SK-N-SH (cell line): Measurements from ENCODE around the gene PRICKLE2. TPM values are rescaled to one million over a fixed set of nuclear protein-coding genes. Genes with fewer than 3 reads are reported as not detected.
A peak's percentile ranks its signal among the peaks of the same experiment; 100 is the strongest.

ENCODE experiments used
- CTCF ChIA-PET: fragments of 300-600, 350-600 bp; formaldehyde crosslinking; extraction: SDS; loops from one replicate; lab custom pipeline; 2021; lab: Yijun Ruan, JAX
- POLR2A ChIA-PET: fragments of 350-600 bp; sonication (Branson Sonifier 250); formaldehyde crosslinking; extraction: SDS; loops from one replicate; lab custom pipeline; 2020; ENCODE audit warnings: antibody characterized with exemption, inconsistent platforms; lab: Yijun Ruan, JAX
- DNase-seq: peaks from one replicate; pipeline ENCODE4 v3.0.0; 2012
- H2AFZ ChIP-seq: fragments of 200-600 bp; sonication (generic); 2 replicates; pipeline ENCODE4 v1.8.1; 2016; ENCODE audit warnings: antibody characterized with exemption, mild to moderate bottlenecking, low read depth
- H3F3A ChIP-seq: fragments of 200-600 bp; sonication (generic); replicated peaks from 2 replicates; pipeline ENCODE3; 2016; ENCODE audit warnings: antibody characterized with exemption, mild to moderate bottlenecking; ENCODE audit not compliant: insufficient read depth
- H3K27ac ChIP-seq, 2 experiments: fragments of 200-500 bp in 1 of 2; fragments of 200-600 bp in 1 of 2; sonication (Bioruptor generic) in 1 of 2; sonication (generic), shearing (Covaris generic) in 1 of 2; 2 replicates each; pipeline versions ENCODE4 v1.5.1 to v1.6.1; 2014 to 2016; ENCODE audit warnings: low read depth in 2 of 2, inconsistent platforms in 1 of 2, low read length in 1 of 2, mild to moderate bottlenecking in 1 of 2, mixed read lengths in 1 of 2
- H3K27me3 ChIP-seq: fragments of 200-600 bp; sonication (generic), shearing (Covaris generic); 2 replicates; pipeline ENCODE4 v1.6.1; 2016; ENCODE audit warnings: mixed run types; ENCODE audit not compliant: insufficient read depth
- H3K36me3 ChIP-seq, 2 experiments: fragments of 200-500 bp in 1 of 2; fragments of 200-600 bp in 1 of 2; sonication (Bioruptor generic) in 1 of 2; sonication (generic) in 1 of 2; replicated peaks in 1 of 2; 2 replicates each; pipeline versions ENCODE3 to v1.5.1; 2014 to 2016; ENCODE audit warnings: low read length in 1 of 2, mild to moderate bottlenecking in 1 of 2; ENCODE audit not compliant: insufficient read depth in 2 of 2, control insufficient read depth in 1 of 2
- H3K4me1 ChIP-seq, 2 experiments: fragments of 200-500 bp in 1 of 2; fragments of 200-600 bp in 1 of 2; sonication (Bioruptor generic) in 1 of 2; sonication (generic), shearing (Covaris generic) in 1 of 2; 2 replicates each; pipeline versions ENCODE4 v1.5.1 to v1.6.1; 2014 to 2016; ENCODE audit warnings: low read depth in 1 of 2, low read length in 1 of 2, mixed run types in 1 of 2; ENCODE audit not compliant: insufficient read depth in 2 of 2, control insufficient read depth in 1 of 2
- H3K4me2 ChIP-seq: fragments of 200-600 bp; sonication (generic), shearing (Covaris generic); 2 replicates; pipeline ENCODE4 v1.6.1; 2017; ENCODE audit warnings: mixed run types
- H3K4me3 ChIP-seq, 2 experiments: fragments of 200-500 bp in 1 of 2; fragments of 200-600 bp in 1 of 2; sonication (Bioruptor generic) in 1 of 2; sonication (generic), shearing (Covaris generic) in 1 of 2; 2 replicates each; pipeline versions ENCODE4 v1.5.1 to v1.8.1; 2014 to 2016; ENCODE audit warnings: low read depth in 2 of 2, inconsistent platforms in 1 of 2, low read length in 1 of 2, mild to moderate bottlenecking in 1 of 2, mixed read lengths in 1 of 2, moderate library complexity in 1 of 2
- H3K79me2 ChIP-seq: fragments of 200-600 bp; sonication (generic); 2 replicates; pipeline ENCODE4 v1.8.1; 2017; ENCODE audit warnings: mild to moderate bottlenecking; ENCODE audit not compliant: insufficient read depth
- H3K9ac ChIP-seq: fragments of 200-600 bp; sonication (generic); 2 replicates; pipeline ENCODE4 v1.6.1; 2017; ENCODE audit warnings: mixed run types
- H3K9me2 ChIP-seq: fragments of 200-600 bp; sonication (generic); 2 replicates; pipeline ENCODE4 v1.6.1; 2017; ENCODE audit warnings: mixed run types
- H3K9me3 ChIP-seq: fragments of 200-600 bp; sonication (generic); 2 replicates; pipeline ENCODE4 v1.6.1; 2017; ENCODE audit warnings: mixed run types, mild to moderate bottlenecking, moderate library complexity
- H4K20me1 ChIP-seq: fragments of 200-600 bp; sonication (generic); 2 replicates; pipeline ENCODE4 v1.6.1; 2017; ENCODE audit warnings: mild to moderate bottlenecking, mixed run types; ENCODE audit not compliant: insufficient read depth
- CHD2 ChIP-seq: fragments of 150-350 bp; IDR thresholded peaks from 2 replicates; pipeline ENCODE4 v1.6.1; 2018; ENCODE audit warnings: low read length; ENCODE audit not compliant: partially characterized antibody
- ELF1 ChIP-seq: IDR thresholded peaks from 2 replicates; pipeline ENCODE4 v1.4.0; 2012
- EZH2phosphoT487 ChIP-seq: fragments of 200-600 bp; sonication (generic); IDR thresholded peaks from 2 replicates; pipeline ENCODE4 v1.6.1; 2017; ENCODE audit warnings: low read depth, mixed run types, mild to moderate bottlenecking, antibody characterized with exemption, moderate library complexity, borderline replicate concordance
- GATA2 ChIP-seq: sonication (generic); formaldehyde crosslinking; IDR thresholded peaks from 2 replicates; pipeline ENCODE4 v1.5.0; 2020; ENCODE audit warnings: mild to moderate bottlenecking, missing genetic modification reagents
- JUND ChIP-seq: IDR thresholded peaks from 2 replicates; pipeline ENCODE4 v1.4.0; 2012
- MEF2A ChIP-seq: IDR thresholded peaks from 2 replicates; pipeline ENCODE4 v1.4.0; 2012; ENCODE audit warnings: low read depth, borderline replicate concordance
- MXI1 ChIP-seq: IDR thresholded peaks from 2 replicates; pipeline ENCODE4 v1.6.1; 2012; ENCODE audit warnings: mild to moderate bottlenecking, low read depth, low read length, improper control_type of control experiment
- POLR2AphosphoS5 ChIP-seq: IDR thresholded peaks from 2 replicates; pipeline ENCODE4 v1.6.1; 2012; ENCODE audit warnings: low read depth, low read length
- RAD21 ChIP-seq: IDR thresholded peaks from 2 replicates; pipeline ENCODE4 v1.6.1; 2012; ENCODE audit warnings: mild to moderate bottlenecking, low read length
- RCOR1 ChIP-seq: fragments of 150-350 bp; IDR thresholded peaks from 2 replicates; pipeline ENCODE4 v1.6.1; 2017; ENCODE audit warnings: antibody characterized with exemption, low read length
- RFX5 ChIP-seq: IDR thresholded peaks from 2 replicates; pipeline ENCODE4 v1.6.1; 2012; ENCODE audit warnings: mild to moderate bottlenecking, improper control_type of control experiment, low read length
- RXRA ChIP-seq: IDR thresholded peaks from 2 replicates; pipeline ENCODE4 v1.4.0; 2012; ENCODE audit warnings: low read depth, mild to moderate bottlenecking, borderline replicate concordance
- SIN3A ChIP-seq: IDR thresholded peaks from 2 replicates; pipeline ENCODE4 v1.6.1; 2012; ENCODE audit warnings: low read depth, mild to moderate bottlenecking, low read length, moderate library complexity, borderline replicate concordance
- SMC3 ChIP-seq: IDR thresholded peaks from 2 replicates; pipeline ENCODE4 v1.6.1; 2012; ENCODE audit warnings: low read depth, low read length, improper control_type of control experiment
- TCF12 ChIP-seq: IDR thresholded peaks from 2 replicates; pipeline ENCODE4 v1.4.0; 2012
- TEAD4 ChIP-seq: IDR thresholded peaks from 2 replicates; pipeline ENCODE4 v1.4.0; 2012; ENCODE audit warnings: mild to moderate bottlenecking, borderline replicate concordance; ENCODE audit not compliant: insufficient read depth
- USF1 ChIP-seq: IDR thresholded peaks from 2 replicates; pipeline ENCODE4 v1.4.0; 2012; ENCODE audit warnings: low read depth, borderline replicate concordance
- WGBS: methylation state at CpG from one replicate; pipeline ENCODE4 v1.1.6; 2017; ENCODE audit warnings: low lambda C conversion rate; 5-methylcytosine and 5-hydroxymethylcytosine counted together
- polyA plus RNA-seq, 3 experiments: library from polyadenylated mRNA; depleted of rRNA; stranded (reverse); fragments of >200 nt; gene quantifications; 2 replicates each; pipeline ENCODE4 v1.2.3, GENCODE V29; 2012
- TF ChIP-seq, protein P1 (sequence below): fragments of 150-350 bp; IDR thresholded peaks from 2 replicates; pipeline ENCODE4 v1.6.1; 2017; ENCODE audit warnings: antibody characterized with exemption, low read length, low read depth, borderline replicate concordance
- TF ChIP-seq, protein P2 (sequence below): fragments of 200-600 bp; sonication (generic); IDR thresholded peaks from 2 replicates; pipeline ENCODE4 v1.6.1; 2017; ENCODE audit warnings: antibody characterized with exemption, mild to moderate bottlenecking, moderate library complexity
- TF ChIP-seq, protein P3 (sequence below): IDR thresholded peaks from 2 replicates; pipeline ENCODE4 v1.4.0; 2012; ENCODE audit warnings: low read depth
- TF ChIP-seq, protein P4 (sequence below): fragments of 150-350 bp; IDR thresholded peaks from 2 replicates; pipeline ENCODE4 v1.6.1; 2016; ENCODE audit warnings: mild to moderate bottlenecking, low read depth, low read length
- TF ChIP-seq, protein P5 (sequence below): IDR thresholded peaks from 2 replicates; pipeline ENCODE4; 2012

Gene PRICKLE2
- polyA plus RNA-seq, 1 of the 3 experiments (the other 2 are of a cell fraction) = 0.67 TPM

DNA sequence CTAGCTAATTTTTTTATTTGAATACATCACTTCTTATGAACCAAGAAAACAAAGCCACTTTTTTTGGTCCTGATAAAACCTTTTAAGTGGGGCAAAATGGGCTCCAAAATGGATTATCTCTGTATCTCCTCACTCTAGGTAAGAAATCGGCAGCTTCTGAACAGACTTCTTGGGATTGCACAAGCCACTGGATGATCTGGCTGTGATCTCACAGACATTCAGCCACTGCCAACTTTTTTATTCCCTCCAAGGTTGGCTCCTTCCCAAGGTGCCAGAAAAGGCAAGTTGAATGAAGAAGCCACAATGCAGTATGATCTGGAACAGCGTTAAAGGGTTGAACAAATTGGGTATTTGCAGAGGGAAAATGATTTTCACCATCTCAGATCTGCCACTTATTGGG lies 73.2 kb downstream of the PRICKLE2 start:
- H3K4me1 ChIP-seq = peaks cover 0 to 23% of the 10 kb centered on the region in 2 experiments; a peak in 2 of 4 replicates
- no peak overlapping the region; a peak in 1 of 4 replicates for H3K27ac ChIP-seq
- H3K4me2 ChIP-seq = no peak overlapping the region
- no peaks in the 10 kb centered on the region for H3K27me3 ChIP-seq
- DNase-seq = no peak
- H3K9me2 ChIP-seq = no peaks in the 10 kb centered on the region
- H4K20me1 ChIP-seq = no peaks in the 10 kb centered on the region
- 97% methylated on average over 2 of the region's 2 CpGs for WGBS
- H3K9me3 ChIP-seq = no peaks in the 10 kb centered on the region
- H3K9ac ChIP-seq = no peak overlapping the region
- no peak overlapping the region for H3K4me3 ChIP-seq
- no peak for TF ChIP-seq MXI1
- TF ChIP-seq, protein P1, sequence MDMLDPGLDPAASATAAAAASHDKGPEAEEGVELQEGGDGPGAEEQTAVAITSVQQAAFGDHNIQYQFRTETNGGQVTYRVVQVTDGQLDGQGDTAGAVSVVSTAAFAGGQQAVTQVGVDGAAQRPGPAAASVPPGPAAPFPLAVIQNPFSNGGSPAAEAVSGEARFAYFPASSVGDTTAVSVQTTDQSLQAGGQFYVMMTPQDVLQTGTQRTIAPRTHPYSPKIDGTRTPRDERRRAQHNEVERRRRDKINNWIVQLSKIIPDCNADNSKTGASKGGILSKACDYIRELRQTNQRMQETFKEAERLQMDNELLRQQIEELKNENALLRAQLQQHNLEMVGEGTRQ = no peak
- TF ChIP-seq RXRA = no peak
- no peak for TF ChIP-seq POLR2AphosphoS5
- POLR2A ChIA-PET = no interaction called here
- CTCF ChIA-PET = interaction anchor here (1.0 to 1.4 kb wide), 2 partner anchors 10 to 16 kb away, joined by 3 to 5 read pairs; no protein-coding TSS in a partner anchor
- H3K79me2 ChIP-seq = no peaks in the 10 kb centered on the region
- no peak overlapping the region for H2AFZ ChIP-seq
- no peaks in the 10 kb centered on the region for H3K36me3 ChIP-seq
- H3F3A ChIP-seq = no peaks in the 10 kb centered on the region

GRCh38 chr3:64151342-64151871 lies 73.9 kb downstream of the PRICKLE2 start:
- Histone ChIP-seq H3K4me3 (no peak overlapping the region), H3K27ac (peak overlapping the region in 1 of 2 experiments; percentile 45; a peak in 1 of 4 replicates), H3K4me2 (no peak overlapping the region), H4K20me1 (no peaks in the 10 kb centered on the region), H3F3A (no peaks in the 10 kb centered on the region), H3K4me1 (peaks cover 0 to 19% of the 10 kb centered on the region in 2 experiments; a peak in 2 of 4 replicates), H3K36me3 (no peaks in the 10 kb centered on the region), H3K27me3 (no peaks in the 10 kb centered on the region), H2AFZ (no peak overlapping the region), H3K9ac (no peak overlapping the region), H3K9me2 (no peaks in the 10 kb centered on the region), H3K9me3 (no peaks in the 10 kb centered on the region), H3K79me2 (no peaks in the 10 kb centered on the region)
- no peak for DNase-seq
- ChIA-PET CTCF (interaction anchor here (1.0 to 1.4 kb wide), 2 partner anchors 10 to 16 kb away, joined by 3 to 5 read pairs; no protein-coding TSS in a partner anchor), POLR2A (no interaction called here)
- WGBS = 92% methylated on average over 5 of the region's 5 CpGs
- TF ChIP-seq RCOR1 = no peak
- TF ChIP-seq RXRA = no peak
- TF ChIP-seq RAD21 = no peak
- TF ChIP-seq, protein P2, sequence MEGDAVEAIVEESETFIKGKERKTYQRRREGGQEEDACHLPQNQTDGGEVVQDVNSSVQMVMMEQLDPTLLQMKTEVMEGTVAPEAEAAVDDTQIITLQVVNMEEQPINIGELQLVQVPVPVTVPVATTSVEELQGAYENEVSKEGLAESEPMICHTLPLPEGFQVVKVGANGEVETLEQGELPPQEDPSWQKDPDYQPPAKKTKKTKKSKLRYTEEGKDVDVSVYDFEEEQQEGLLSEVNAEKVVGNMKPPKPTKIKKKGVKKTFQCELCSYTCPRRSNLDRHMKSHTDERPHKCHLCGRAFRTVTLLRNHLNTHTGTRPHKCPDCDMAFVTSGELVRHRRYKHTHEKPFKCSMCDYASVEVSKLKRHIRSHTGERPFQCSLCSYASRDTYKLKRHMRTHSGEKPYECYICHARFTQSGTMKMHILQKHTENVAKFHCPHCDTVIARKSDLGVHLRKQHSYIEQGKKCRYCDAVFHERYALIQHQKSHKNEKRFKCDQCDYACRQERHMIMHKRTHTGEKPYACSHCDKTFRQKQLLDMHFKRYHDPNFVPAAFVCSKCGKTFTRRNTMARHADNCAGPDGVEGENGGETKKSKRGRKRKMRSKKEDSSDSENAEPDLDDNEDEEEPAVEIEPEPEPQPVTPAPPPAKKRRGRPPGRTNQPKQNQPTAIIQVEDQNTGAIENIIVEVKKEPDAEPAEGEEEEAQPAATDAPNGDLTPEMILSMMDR = no peak
- TF ChIP-seq RFX5 = no peak
- no peak for TF ChIP-seq SMC3
- no peak for TF ChIP-seq TCF12
- no peak for TF ChIP-seq TEAD4
- no peak for TF ChIP-seq POLR2AphosphoS5
- no peak for TF ChIP-seq SIN3A
- no peak for TF ChIP-seq ELF1
- TF ChIP-seq, protein P3, sequence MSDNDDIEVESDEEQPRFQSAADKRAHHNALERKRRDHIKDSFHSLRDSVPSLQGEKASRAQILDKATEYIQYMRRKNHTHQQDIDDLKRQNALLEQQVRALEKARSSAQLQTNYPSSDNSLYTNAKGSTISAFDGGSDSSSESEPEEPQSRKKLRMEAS = no peak
- no peak for TF ChIP-seq USF1
- TF ChIP-seq EZH2phosphoT487 = no peak
- TF ChIP-seq GATA2 = no peak
- no peak for TF ChIP-seq MEF2A
- TF ChIP-seq, protein P4, sequence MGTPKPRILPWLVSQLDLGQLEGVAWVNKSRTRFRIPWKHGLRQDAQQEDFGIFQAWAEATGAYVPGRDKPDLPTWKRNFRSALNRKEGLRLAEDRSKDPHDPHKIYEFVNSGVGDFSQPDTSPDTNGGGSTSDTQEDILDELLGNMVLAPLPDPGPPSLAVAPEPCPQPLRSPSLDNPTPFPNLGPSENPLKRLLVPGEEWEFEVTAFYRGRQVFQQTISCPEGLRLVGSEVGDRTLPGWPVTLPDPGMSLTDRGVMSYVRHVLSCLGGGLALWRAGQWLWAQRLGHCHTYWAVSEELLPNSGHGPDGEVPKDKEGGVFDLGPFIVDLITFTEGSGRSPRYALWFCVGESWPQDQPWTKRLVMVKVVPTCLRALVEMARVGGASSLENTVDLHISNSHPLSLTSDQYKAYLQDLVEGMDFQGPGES = no peak
- TF ChIP-seq JUND = no peak
- TF ChIP-seq, protein P5, sequence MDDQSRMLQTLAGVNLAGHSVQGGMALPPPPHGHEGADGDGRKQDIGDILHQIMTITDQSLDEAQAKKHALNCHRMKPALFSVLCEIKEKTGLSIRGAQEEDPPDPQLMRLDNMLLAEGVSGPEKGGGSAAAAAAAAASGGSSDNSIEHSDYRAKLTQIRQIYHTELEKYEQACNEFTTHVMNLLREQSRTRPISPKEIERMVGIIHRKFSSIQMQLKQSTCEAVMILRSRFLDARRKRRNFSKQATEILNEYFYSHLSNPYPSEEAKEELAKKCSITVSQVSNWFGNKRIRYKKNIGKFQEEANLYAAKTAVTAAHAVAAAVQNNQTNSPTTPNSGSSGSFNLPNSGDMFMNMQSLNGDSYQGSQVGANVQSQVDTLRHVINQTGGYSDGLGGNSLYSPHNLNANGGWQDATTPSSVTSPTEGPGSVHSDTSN = no peak
- TF ChIP-seq CHD2 = no peak
